Measurements from ENCODE around the gene PDE4D.

DNA sequence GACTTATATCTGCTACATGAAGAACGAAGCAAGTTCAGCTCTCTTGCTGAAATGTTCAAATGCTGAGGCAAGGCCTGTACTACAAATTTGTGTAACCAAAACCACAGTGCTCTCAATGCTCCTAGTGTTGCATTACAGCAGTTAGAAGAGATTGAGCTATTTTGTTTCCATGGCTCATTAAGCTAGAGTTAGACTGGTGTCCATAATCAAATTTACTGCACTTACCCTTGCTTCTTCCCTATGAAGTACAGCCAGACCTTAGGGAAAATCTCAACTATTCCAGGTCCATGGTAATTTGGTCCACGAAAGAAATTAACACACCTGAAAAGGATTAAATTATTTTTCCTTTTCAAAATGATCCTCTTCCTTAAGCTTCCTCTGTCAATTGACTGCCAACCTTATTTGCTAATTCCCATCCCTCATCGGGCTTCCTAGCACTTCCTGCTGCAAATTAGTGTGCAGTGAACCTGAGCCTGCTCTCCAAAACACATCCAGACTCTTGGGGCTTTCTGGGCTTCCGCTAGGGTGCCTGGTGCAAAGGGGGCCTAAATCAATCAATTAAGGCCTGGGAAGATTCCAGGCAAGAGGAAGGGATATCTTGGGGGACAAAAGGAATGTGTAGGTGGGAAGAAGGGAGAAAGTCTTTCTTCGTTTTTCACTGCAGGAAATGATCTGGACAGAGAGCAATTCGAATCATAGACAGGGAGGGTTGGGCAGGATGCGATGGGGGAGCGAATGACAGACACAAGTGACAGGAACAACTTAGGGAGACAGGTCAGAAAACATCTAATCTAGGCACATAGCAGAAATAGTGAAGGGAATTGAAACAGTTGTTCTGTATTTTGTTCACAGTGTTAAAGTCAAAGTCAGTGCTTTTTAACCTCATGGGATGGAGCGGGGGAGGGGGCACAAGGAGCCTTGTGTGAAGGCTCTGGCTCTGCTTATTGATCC, 768.2 kb downstream of the PDE4D start:
- TF ChIP-seq, protein P1, sequence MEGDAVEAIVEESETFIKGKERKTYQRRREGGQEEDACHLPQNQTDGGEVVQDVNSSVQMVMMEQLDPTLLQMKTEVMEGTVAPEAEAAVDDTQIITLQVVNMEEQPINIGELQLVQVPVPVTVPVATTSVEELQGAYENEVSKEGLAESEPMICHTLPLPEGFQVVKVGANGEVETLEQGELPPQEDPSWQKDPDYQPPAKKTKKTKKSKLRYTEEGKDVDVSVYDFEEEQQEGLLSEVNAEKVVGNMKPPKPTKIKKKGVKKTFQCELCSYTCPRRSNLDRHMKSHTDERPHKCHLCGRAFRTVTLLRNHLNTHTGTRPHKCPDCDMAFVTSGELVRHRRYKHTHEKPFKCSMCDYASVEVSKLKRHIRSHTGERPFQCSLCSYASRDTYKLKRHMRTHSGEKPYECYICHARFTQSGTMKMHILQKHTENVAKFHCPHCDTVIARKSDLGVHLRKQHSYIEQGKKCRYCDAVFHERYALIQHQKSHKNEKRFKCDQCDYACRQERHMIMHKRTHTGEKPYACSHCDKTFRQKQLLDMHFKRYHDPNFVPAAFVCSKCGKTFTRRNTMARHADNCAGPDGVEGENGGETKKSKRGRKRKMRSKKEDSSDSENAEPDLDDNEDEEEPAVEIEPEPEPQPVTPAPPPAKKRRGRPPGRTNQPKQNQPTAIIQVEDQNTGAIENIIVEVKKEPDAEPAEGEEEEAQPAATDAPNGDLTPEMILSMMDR (IDR thresholded peaks at IDR 0.05): no peak
- TF ChIP-seq POLR2AphosphoS5 (IDR thresholded peaks at IDR 0.05; ENCODE audit: low read depth, low read length): no peak
